IMR-90 (cell line): Measurements from ENCODE around the gene WBP2NL. TPM values are rescaled to one million over a fixed set of nuclear protein-coding genes. Genes with fewer than 3 reads are reported as not detected.

Experiments used
- ATAC-seq: fragments of 200-7000 bp; cut with Tn5 transposase; 2 replicates; pipeline ENCODE4 v1.9.1; 2020; ENCODE audit warnings: low read depth, mild to moderate bottlenecking, moderate library complexity
- BruUV-seq: library from RNA; stranded (reverse); fragments of 400-500 nt; replicated peaks from 2 replicates; lab custom pipeline; 2021; lab: Mats Ljungman, UMichigan
- CTCF ChIA-PET: fragments of 300-600 bp; formaldehyde crosslinking; extraction: SDS; loops from one replicate; lab custom pipeline; 2021; ENCODE audit warnings: antibody characterized with exemption; lab: Yijun Ruan, JAX
- POLR2A ChIA-PET: fragments of 300-600 bp; sonication (Branson Sonifier 250); formaldehyde crosslinking; loops from one replicate; lab custom pipeline; 2022; ENCODE audit warnings: antibody characterized with exemption; ENCODE audit not compliant: unreplicated experiment; lab: Charles Lee
- DNase-seq: peaks from one replicate; pipeline ENCODE4 v3.0.0; 2013
- H2AFZ ChIP-seq: replicated peaks from 2 replicates; pipeline ENCODE3; 2013; ENCODE audit warnings: low read length, mild to moderate bottlenecking; ENCODE audit not compliant: poor library complexity
- H2AK5ac ChIP-seq: 2 replicates; pipeline ENCODE4 v1.6.1; 2013; ENCODE audit warnings: low read depth, low read length, inconsistent platforms
- H2AK9ac ChIP-seq: replicated peaks from 2 replicates; pipeline ENCODE3; 2013; ENCODE audit warnings: mild to moderate bottlenecking, low read depth, low read length, moderate library complexity; ENCODE audit not compliant: poor library complexity
- H2BK120ac ChIP-seq: 2 replicates; pipeline ENCODE4 v1.6.1; 2013; ENCODE audit warnings: low read depth, low read length, inconsistent platforms
- H2BK15ac ChIP-seq: 3 replicates; pipeline ENCODE4 v1.6.1; 2013; ENCODE audit warnings: low read depth, low read length, inconsistent platforms
- H2BK20ac ChIP-seq: 2 replicates; pipeline ENCODE4 v1.6.1; 2013; ENCODE audit warnings: low read depth, mild to moderate bottlenecking, inconsistent platforms, low read length, moderate library complexity
- H2BK5ac ChIP-seq: 2 replicates; pipeline ENCODE4 v1.6.1; 2013; ENCODE audit warnings: mild to moderate bottlenecking, low read depth, low read length, inconsistent platforms; ENCODE audit not compliant: poor library complexity, severe bottlenecking
- H3K14ac ChIP-seq: replicated peaks from 2 replicates; pipeline ENCODE4 v1.6.1; 2013; ENCODE audit warnings: low read depth, low read length, inconsistent platforms
- H3K18ac ChIP-seq: 2 replicates; pipeline ENCODE4 v1.6.1; 2013; ENCODE audit warnings: low read depth, low read length, control low read depth
- H3K23ac ChIP-seq: 2 replicates; pipeline ENCODE4 v1.6.1; 2013; ENCODE audit warnings: low read depth, low read length, inconsistent platforms
- H3K27ac ChIP-seq: 2 replicates; pipeline ENCODE4 v1.5.1; 2013; ENCODE audit warnings: mild to moderate bottlenecking, control low read depth, low read length; ENCODE audit not compliant: insufficient read depth
- H3K27me3 ChIP-seq: 2 replicates; pipeline ENCODE4 v1.6.1; 2013; ENCODE audit warnings: low read length; ENCODE audit not compliant: control insufficient read depth, insufficient read depth
- H3K36me3 ChIP-seq: 2 replicates; pipeline ENCODE4 v1.6.1; 2013; ENCODE audit warnings: low read length, mixed read lengths; ENCODE audit not compliant: control insufficient read depth, insufficient read depth
- H3K4ac ChIP-seq: 2 replicates; pipeline ENCODE4 v1.6.1; 2013; ENCODE audit warnings: low read depth, low read length, inconsistent platforms
- H3K4me1 ChIP-seq: 2 replicates; pipeline ENCODE4 v1.6.1; 2013; ENCODE audit warnings: low read length, mixed read lengths; ENCODE audit not compliant: control insufficient read depth, insufficient read depth
- H3K4me2 ChIP-seq: 2 replicates; pipeline ENCODE4 v1.6.1; 2013; ENCODE audit warnings: low read depth, mild to moderate bottlenecking, control low read depth, low read length, moderate library complexity
- H3K4me3 ChIP-seq: 2 replicates; pipeline ENCODE4 v1.5.1; 2013; ENCODE audit warnings: low read depth, mild to moderate bottlenecking, control low read depth, low read length, moderate library complexity; ENCODE audit not compliant: insufficient read depth
- H3K56ac ChIP-seq: 2 replicates; pipeline ENCODE4 v1.6.1; 2013; ENCODE audit warnings: low read length, inconsistent platforms; ENCODE audit not compliant: insufficient read depth; ENCODE audit errors: extremely low read depth
- H3K79me1 ChIP-seq, 2 experiments: 2 replicates each; pipeline ENCODE4 v1.6.1; 2013; ENCODE audit warnings: low read length in 2 of 2, inconsistent platforms in 1 of 2, low read depth in 1 of 2
- H3K9ac ChIP-seq: 2 replicates; pipeline ENCODE4 v1.6.1; 2013; ENCODE audit warnings: low read depth, low read length, control low read depth
- H3K9me1 ChIP-seq: 2 replicates; pipeline ENCODE4 v1.6.1; 2013; ENCODE audit warnings: low read length, inconsistent platforms; ENCODE audit not compliant: insufficient read depth
- H3K9me3 ChIP-seq: 2 replicates; pipeline ENCODE4 v1.6.1; 2013; ENCODE audit warnings: low read length; ENCODE audit not compliant: control insufficient read depth, insufficient read depth
- H4K20me1 ChIP-seq: 2 replicates; pipeline ENCODE4 v1.6.1; 2013; ENCODE audit warnings: low read length, inconsistent platforms; ENCODE audit not compliant: insufficient read depth
- H4K5ac ChIP-seq: 2 replicates; pipeline ENCODE4 v1.6.1; 2013; ENCODE audit warnings: mild to moderate bottlenecking, low read depth, low read length, control low read depth
- H4K8ac ChIP-seq, 2 experiments: 2 replicates each; pipeline ENCODE4 v1.6.1; 2013; ENCODE audit warnings: low read depth in 2 of 2, low read length in 2 of 2, control low read depth in 1 of 2, inconsistent platforms in 1 of 2
- H4K91ac ChIP-seq: 2 replicates; pipeline ENCODE4 v1.6.1; 2013; ENCODE audit warnings: low read depth, low read length, inconsistent platforms; ENCODE audit not compliant: insufficient read depth
- FOS ChIP-seq: fragments of 150-350 bp; IDR thresholded peaks from 2 replicates; pipeline ENCODE4 v1.6.1; 2016; ENCODE audit warnings: low read depth, low read length
- MAFK ChIP-seq: IDR thresholded peaks from 2 replicates; pipeline ENCODE4 v1.6.1; 2012; ENCODE audit warnings: low read depth, low read length, improper control_type of control experiment
- RAD21 ChIP-seq: IDR thresholded peaks from 2 replicates; pipeline ENCODE4 v1.6.1; 2012; ENCODE audit warnings: low read length, improper control_type of control experiment
- WGBS, 2 experiments: methylation state at CpG; one replicate each; pipeline versions ENCODE4 v1.1.5 to v1.1.7; 2013; ENCODE audit warnings: missing lambda C conversion rate in 2 of 2; ENCODE audit not compliant: insufficient read length in 1 of 2; ENCODE audit errors: extremely low coverage in 2 of 2; 5-methylcytosine and 5-hydroxymethylcytosine counted together
- dilution Hi-C: fragments of 300-500 bp; cut with HindIII; formaldehyde crosslinking; loops from one replicate; pipeline ENCODE4 v1.14.3; 2018; ENCODE audit warnings: low sequenced_read_pairs; ENCODE audit not compliant: unreplicated experiment
- in situ Hi-C: fragments of 300-500 bp; cut with MboI; formaldehyde crosslinking; loops from 3 replicates; pipeline ENCODE4 v1.14.3; 2019; ENCODE audit warnings: low sequenced_read_pairs, inconsistent platforms, mixed read lengths
- intact Hi-C: fragments of 100-400 bp; cut with micrococcal nuclease; formaldehyde crosslinking; loops from 2 replicates; pipeline ENCODE4 v1.10.0; 2022
- polyA plus RNA-seq, 3 experiments: library from polyadenylated mRNA; depleted of rRNA; stranded (reverse); fragments of >200 nt; gene quantifications; 2 replicates each; pipeline ENCODE4 v1.2.3, GENCODE V29; 2012; ENCODE audit warnings: low replicate concordance in 1 of 3
- total RNA-seq: library from RNA; depleted of rRNA; stranded (reverse); fragments of >200 nt; gene quantifications from 2 replicates; pipeline ENCODE4 v1.2.3, GENCODE V29; 2012

The WBP2NL gene
- total and polyA plus RNA-seq, 2 of the 4 experiments (the other 2 are of a cell fraction), result not detected

GRCh38 chr22:41970601-41971000 lies 28.0 kb upstream of the WBP2NL start:
- Histone ChIP-seq H4K8ac (no peak overlapping the region), H2AK5ac (no peak overlapping the region), H2BK15ac (no peak overlapping the region), H3K9me1 (no peaks in the 10 kb centered on the region), H3K27me3 (peaks cover 31% of the 10 kb centered on the region), H3K4me3 (no peak overlapping the region), H3K4ac (no peak overlapping the region), H3K14ac (no peak overlapping the region), H2AFZ (no peak overlapping the region), H3K4me1 (no peaks in the 10 kb centered on the region), H3K18ac (no peak overlapping the region), H3K79me1 (no peaks in the 10 kb centered on the region), H2BK5ac (no peak overlapping the region), H3K23ac (no peak overlapping the region), H4K5ac (no peak overlapping the region), H4K91ac (no peak overlapping the region), H3K56ac (no peak overlapping the region), H3K9me3 (no peaks in the 10 kb centered on the region), H2AK9ac (no peak overlapping the region), H2BK120ac (no peak overlapping the region), H3K4me2 (no peak overlapping the region), H3K9ac (no peak overlapping the region), H2BK20ac (no peak overlapping the region), H3K27ac (no peak overlapping the region), H4K20me1 (no peaks in the 10 kb centered on the region), H3K36me3 (no peaks in the 10 kb centered on the region)
- POLR2A ChIA-PET, result no interaction called here
- in situ Hi-C loops, result no loop called here
- TF ChIP-seq MAFK (no peak), RAD21 (no peak), FOS (no peak)
- DNase-seq (no peak), ATAC-seq (no peak)
- CTCF ChIA-PET, result no interaction called here
- dilution Hi-C loops, result no loop called here
- 64% methylated on average over 2 of the region's 2 CpGs; no CpG with 5 or more reads in 1 of the 2 experiments for WGBS, 2 experiments
- BruUV-seq, result no TSS peak
- intact Hi-C loops, result no loop called here
